Nephron (organoid): ENCODE measurements around the gene PTPRT.

Source experiments
- H3K27ac Mint-ChIP-seq, 3 experiments: 2 replicates each; pipeline ENCODE4 v1.8.0; 2020; ENCODE audit warnings: mixed read lengths in 3 of 3, mild to moderate bottlenecking in 2 of 3, moderate library complexity in 1 of 3
- H3K27me3 Mint-ChIP-seq: 2 replicates; pipeline ENCODE4 v1.8.0; 2021; ENCODE audit warnings: low read depth, mild to moderate bottlenecking, moderate library complexity, mixed read lengths
- H3K36me3 Mint-ChIP-seq: 2 replicates; pipeline ENCODE4 v1.8.0; 2020; ENCODE audit warnings: low read depth, mixed read lengths
- H3K4me1 Mint-ChIP-seq: 2 replicates; pipeline ENCODE4 v1.8.0; 2020; ENCODE audit warnings: mixed read lengths
- H3K4me3 Mint-ChIP-seq, 3 experiments: 2 replicates each; pipeline ENCODE4 v1.8.0; 2020; ENCODE audit warnings: mild to moderate bottlenecking in 3 of 3, mixed read lengths in 3 of 3, moderate library complexity in 2 of 3
- H3K9me3 Mint-ChIP-seq: 2 replicates; pipeline ENCODE4 v1.8.0; 2020; ENCODE audit warnings: mixed read lengths
- TF ChIP-seq, protein P1 (sequence below), 3 experiments: fragments of 200-600 bp; sonication (generic); IDR thresholded peaks; one replicate each; pipeline ENCODE4 v1.5.0; 2021; ENCODE audit warnings: antibody characterized with exemption in 3 of 3; ENCODE audit not compliant: unreplicated experiment in 3 of 3

Gene PTPRT

DNA sequence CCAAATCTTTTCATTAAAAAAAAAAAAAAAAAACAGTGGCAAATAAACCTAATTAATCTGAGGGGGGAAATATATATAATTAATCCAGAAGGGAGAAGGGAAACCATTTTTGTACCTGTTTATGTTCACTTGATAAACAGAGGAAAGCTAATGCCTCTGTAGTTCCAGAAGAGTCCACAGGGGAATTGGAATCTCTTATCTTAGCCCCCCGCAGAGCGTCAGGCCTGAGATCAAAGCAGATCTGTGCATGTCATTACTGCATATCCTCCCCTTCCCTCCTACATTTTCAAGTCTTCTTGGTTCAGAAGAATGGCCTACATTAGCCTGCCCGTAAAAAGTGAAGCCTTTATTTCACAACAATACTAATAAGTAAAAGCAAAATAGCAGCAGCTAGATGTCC is 157.2 kb downstream of the PTPRT start:
- Mint-ChIP-seq H3K27me3 (peaks cover 60% of the 10 kb centered on the region), H3K4me3 (no peak overlapping the region), H3K4me1 (no peaks in the 10 kb centered on the region), H3K36me3 (no peaks in the 10 kb centered on the region), H3K27ac (no peak overlapping the region), H3K9me3 (no peaks in the 10 kb centered on the region)
- TF ChIP-seq, protein P1, sequence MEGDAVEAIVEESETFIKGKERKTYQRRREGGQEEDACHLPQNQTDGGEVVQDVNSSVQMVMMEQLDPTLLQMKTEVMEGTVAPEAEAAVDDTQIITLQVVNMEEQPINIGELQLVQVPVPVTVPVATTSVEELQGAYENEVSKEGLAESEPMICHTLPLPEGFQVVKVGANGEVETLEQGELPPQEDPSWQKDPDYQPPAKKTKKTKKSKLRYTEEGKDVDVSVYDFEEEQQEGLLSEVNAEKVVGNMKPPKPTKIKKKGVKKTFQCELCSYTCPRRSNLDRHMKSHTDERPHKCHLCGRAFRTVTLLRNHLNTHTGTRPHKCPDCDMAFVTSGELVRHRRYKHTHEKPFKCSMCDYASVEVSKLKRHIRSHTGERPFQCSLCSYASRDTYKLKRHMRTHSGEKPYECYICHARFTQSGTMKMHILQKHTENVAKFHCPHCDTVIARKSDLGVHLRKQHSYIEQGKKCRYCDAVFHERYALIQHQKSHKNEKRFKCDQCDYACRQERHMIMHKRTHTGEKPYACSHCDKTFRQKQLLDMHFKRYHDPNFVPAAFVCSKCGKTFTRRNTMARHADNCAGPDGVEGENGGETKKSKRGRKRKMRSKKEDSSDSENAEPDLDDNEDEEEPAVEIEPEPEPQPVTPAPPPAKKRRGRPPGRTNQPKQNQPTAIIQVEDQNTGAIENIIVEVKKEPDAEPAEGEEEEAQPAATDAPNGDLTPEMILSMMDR (IDR thresholded peaks at IDR 0.05; ENCODE audit: unreplicated experiment in 3 of 3), result no peak

DNA sequence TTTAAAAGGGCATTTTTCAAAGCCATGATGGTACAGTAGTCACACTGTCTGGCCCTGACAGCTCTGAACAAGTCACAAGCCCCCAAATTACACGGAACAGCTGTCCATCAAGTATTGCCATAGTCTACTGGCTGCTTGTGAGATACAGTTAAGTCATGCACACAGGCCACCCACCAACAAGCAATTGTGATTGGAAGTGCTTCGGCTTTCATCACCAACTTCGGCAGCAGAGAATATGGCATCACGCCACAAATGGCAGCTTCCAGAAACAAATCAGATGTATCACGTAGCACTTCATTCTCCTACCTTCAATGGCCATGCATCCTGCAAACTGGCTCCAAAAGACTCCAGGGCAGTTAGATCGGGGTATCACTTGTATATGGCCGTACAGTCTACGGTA is 160.5 kb downstream of the PTPRT start:
- TF ChIP-seq, protein P1 (IDR thresholded peaks at IDR 0.05; ENCODE audit: unreplicated experiment in 3 of 3), result no peak
- peaks cover 45% of the 10 kb centered on the region for H3K27me3 Mint-ChIP-seq
- no peaks in the 10 kb centered on the region for H3K4me1 Mint-ChIP-seq
- no peak overlapping the region for H3K27ac Mint-ChIP-seq
- no peak overlapping the region for H3K4me3 Mint-ChIP-seq
- no peaks in the 10 kb centered on the region for H3K36me3 Mint-ChIP-seq
- H3K9me3 Mint-ChIP-seq, result no peaks in the 10 kb centered on the region

DNA sequence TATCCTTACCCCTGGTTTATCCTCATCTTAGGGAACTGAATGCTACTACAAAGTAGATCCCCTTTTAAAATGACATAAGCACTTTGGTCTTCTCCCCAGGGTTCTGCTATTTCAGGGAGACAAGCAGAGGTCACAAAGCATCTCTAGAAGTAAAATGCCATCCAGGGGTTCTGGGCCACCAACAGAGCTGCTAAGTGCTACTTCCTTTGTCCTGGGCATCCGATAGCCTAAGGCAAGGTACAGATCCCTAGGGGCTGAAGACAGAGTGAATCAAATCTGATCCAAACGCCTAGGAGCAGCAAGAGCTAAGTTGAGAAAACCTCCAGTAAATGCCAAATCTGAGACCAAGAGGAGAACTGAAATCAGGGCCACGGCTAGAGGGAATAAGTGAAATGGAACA is 161.2 kb downstream of the PTPRT start:
- no peak overlapping the region for H3K4me3 Mint-ChIP-seq

DNA sequence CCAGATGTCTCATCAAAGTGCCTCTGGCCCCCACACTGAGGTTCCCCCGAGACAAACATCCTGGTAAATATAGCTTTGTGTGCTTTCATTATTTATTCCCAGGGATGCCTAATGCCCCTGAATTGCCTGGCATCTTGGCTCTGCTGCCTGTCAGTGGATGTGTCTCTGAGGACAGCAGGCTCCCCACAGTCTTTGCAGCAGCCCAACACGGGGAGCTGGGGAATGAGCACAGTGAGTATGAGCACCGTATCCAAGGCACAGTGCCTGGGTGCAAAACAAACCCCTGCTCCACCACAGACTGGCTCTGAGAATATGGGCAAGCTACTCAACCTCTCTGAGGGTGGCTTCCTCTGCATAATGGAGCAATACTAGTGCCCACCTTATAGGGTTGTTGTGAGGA is 165.9 kb downstream of the PTPRT start:
- Mint-ChIP-seq H3K9me3 (peaks cover 4% of the 10 kb centered on the region), H3K4me3 (no peak overlapping the region), H3K36me3 (no peaks in the 10 kb centered on the region)

More for the DNA sequence above, 161.2 kb downstream of the PTPRT start:
- Mint-ChIP-seq H3K9me3 (no peaks in the 10 kb centered on the region), H3K36me3 (no peaks in the 10 kb centered on the region), H3K27ac (no peak overlapping the region), H3K4me1 (no peaks in the 10 kb centered on the region), H3K27me3 (peaks cover 48% of the 10 kb centered on the region)
- TF ChIP-seq, protein P1 (IDR thresholded peaks at IDR 0.05; ENCODE audit: unreplicated experiment in 3 of 3), result no peak

DNA sequence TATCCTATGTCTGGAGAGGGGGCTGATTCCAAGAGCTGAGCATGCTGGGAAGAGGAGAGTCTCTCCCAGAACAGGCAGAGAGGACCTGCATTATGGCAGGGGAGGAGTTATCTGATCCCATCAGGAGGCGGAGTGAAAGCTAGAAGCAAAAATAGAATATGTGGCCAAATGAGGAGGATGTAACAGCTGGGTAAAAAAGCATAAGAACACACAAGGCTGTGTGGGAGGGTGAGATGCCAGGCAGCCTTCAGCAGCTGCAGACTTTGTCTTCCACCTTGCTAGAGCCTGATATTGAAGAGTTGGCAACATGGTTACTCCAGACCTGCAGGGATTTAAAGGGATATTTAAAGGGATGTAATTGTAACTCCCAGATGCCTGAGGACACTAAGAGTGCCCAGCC is 167.1 kb downstream of the PTPRT start:
- H3K4me1 Mint-ChIP-seq, result peaks cover 8% of the 10 kb centered on the region

More for the DNA sequence above, 165.9 kb downstream of the PTPRT start:
- Mint-ChIP-seq H3K27ac (no peak overlapping the region), H3K4me1 (peaks cover 8% of the 10 kb centered on the region), H3K27me3 (peaks cover 13% of the 10 kb centered on the region)
- TF ChIP-seq, protein P1 (IDR thresholded peaks at IDR 0.05; ENCODE audit: unreplicated experiment in 3 of 3), result no peak

DNA sequence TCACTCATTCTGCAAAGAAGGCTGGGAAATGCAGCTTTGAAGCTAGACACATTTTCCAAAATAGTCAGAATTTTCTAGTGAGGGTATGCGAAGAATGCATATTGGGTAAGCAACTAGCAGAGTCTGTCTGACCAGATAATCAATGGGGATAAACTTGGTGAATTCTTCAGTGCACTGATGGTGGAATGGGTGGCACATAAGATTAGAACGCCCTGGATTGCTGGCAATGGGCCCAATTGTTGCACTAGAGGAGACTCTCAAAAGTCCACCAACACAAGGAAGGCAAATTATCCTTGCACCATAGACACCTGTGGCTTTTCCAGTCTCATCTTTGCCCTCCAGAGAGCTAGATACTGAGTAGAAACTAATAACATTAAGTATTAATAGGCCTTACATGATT is 167.6 kb downstream of the PTPRT start:
- Mint-ChIP-seq H3K4me1 (peaks cover 8% of the 10 kb centered on the region), H3K9me3 (peaks cover 4% of the 10 kb centered on the region), H3K4me3 (no peak overlapping the region), H3K27me3 (peaks cover 8% of the 10 kb centered on the region), H3K36me3 (no peaks in the 10 kb centered on the region), H3K27ac (no peak overlapping the region)
- TF ChIP-seq, protein P1 (IDR thresholded peaks at IDR 0.05; ENCODE audit: unreplicated experiment in 3 of 3), result no peak

More for the DNA sequence above, 167.1 kb downstream of the PTPRT start:
- Mint-ChIP-seq H3K36me3 (no peaks in the 10 kb centered on the region), H3K9me3 (peaks cover 4% of the 10 kb centered on the region), H3K4me3 (no peak overlapping the region), H3K27ac (no peak overlapping the region), H3K27me3 (peaks cover 4% of the 10 kb centered on the region)
- TF ChIP-seq, protein P1 (IDR thresholded peaks at IDR 0.05; ENCODE audit: unreplicated experiment in 3 of 3), result no peak
